H9 (cell line): ENCODE results near the gene RAB3B. TPM values are rescaled to one million over a fixed set of nuclear protein-coding genes. Genes with fewer than 3 reads are reported as not detected.

Experiments
- DNase-seq: peaks from one replicate; pipeline ENCODE4 v3.0.0-alpha.2; 2017
- H2AFZ ChIP-seq: one replicate; pipeline ENCODE4 v1.6.1; 2013; ENCODE audit warnings: mild to moderate bottlenecking, low read length, control low read depth, moderate library complexity
- H2AK5ac ChIP-seq: 2 replicates; pipeline ENCODE4 v1.6.1; 2013; ENCODE audit warnings: low read length, control low read depth, mixed read lengths; ENCODE audit not compliant: insufficient read length
- H2BK120ac ChIP-seq: one replicate; pipeline ENCODE4 v1.6.1; 2013; ENCODE audit warnings: low read depth, mild to moderate bottlenecking, low read length, control low read depth, inconsistent platforms; ENCODE audit not compliant: poor library complexity, severe bottlenecking
- H2BK12ac ChIP-seq: 2 replicates; pipeline ENCODE4 v1.6.1; 2013; ENCODE audit warnings: low read length, control low read depth, mixed read lengths, low read depth; ENCODE audit not compliant: insufficient read length
- H2BK15ac ChIP-seq: 2 replicates; pipeline ENCODE4 v1.6.1; 2013; ENCODE audit warnings: low read depth, low read length, control low read depth
- H2BK20ac ChIP-seq: one replicate; pipeline ENCODE4 v1.6.1; 2013; ENCODE audit warnings: low read depth, mild to moderate bottlenecking, low read length, control low read depth, inconsistent platforms; ENCODE audit not compliant: poor library complexity, severe bottlenecking
- H2BK5ac ChIP-seq: 2 replicates; pipeline ENCODE4 v1.6.1; 2013; ENCODE audit warnings: low read length, control low read depth, mixed read lengths; ENCODE audit not compliant: insufficient read length
- H3K14ac ChIP-seq: 2 replicates; pipeline ENCODE4 v1.6.1; 2013; ENCODE audit warnings: low read length, control low read depth; ENCODE audit not compliant: insufficient read depth
- H3K18ac ChIP-seq: 2 replicates; pipeline ENCODE4 v1.6.1; 2013; ENCODE audit warnings: low read depth, mild to moderate bottlenecking, mixed read lengths, low read length, control low read depth; ENCODE audit not compliant: insufficient read length
- H3K23ac ChIP-seq: 2 replicates; pipeline ENCODE4 v1.6.1; 2013; ENCODE audit warnings: low read length, control low read depth, mixed read lengths, low read depth; ENCODE audit not compliant: insufficient read length
- H3K23me2 ChIP-seq: 2 replicates; pipeline ENCODE4 v1.6.1; 2013; ENCODE audit warnings: low read depth, mild to moderate bottlenecking, mixed read lengths, low read length, control low read depth; ENCODE audit not compliant: insufficient read length, poor library complexity, severe bottlenecking
- H3K27ac ChIP-seq: 2 replicates; pipeline ENCODE4 v1.5.1; 2013; ENCODE audit warnings: low read length, control low read depth, mixed read lengths, low read depth; ENCODE audit not compliant: insufficient read length
- H3K27me3 ChIP-seq: 2 replicates; pipeline ENCODE4 v1.6.1; 2013; ENCODE audit warnings: low read length, control low read depth, inconsistent platforms; ENCODE audit not compliant: insufficient read depth
- H3K4ac ChIP-seq: 2 replicates; pipeline ENCODE4 v1.6.1; 2013; ENCODE audit warnings: low read depth, mild to moderate bottlenecking, control low read depth, inconsistent platforms, low read length, moderate library complexity
- H3K4me1 ChIP-seq: 2 replicates; pipeline ENCODE4 v1.6.1; 2013; ENCODE audit warnings: low read length, control low read depth, inconsistent platforms; ENCODE audit not compliant: insufficient read depth
- H3K4me2 ChIP-seq: 2 replicates; pipeline ENCODE4 v1.6.1; 2013; ENCODE audit warnings: low read length, control low read depth, mixed read lengths; ENCODE audit not compliant: insufficient read length, insufficient read depth
- H3K56ac ChIP-seq: 2 replicates; pipeline ENCODE4 v1.6.1; 2013; ENCODE audit warnings: low read depth, mild to moderate bottlenecking, mixed read lengths, low read length, control low read depth; ENCODE audit not compliant: insufficient read length
- H3K79me1 ChIP-seq: 2 replicates; pipeline ENCODE4 v1.6.1; 2013; ENCODE audit warnings: low read depth, mild to moderate bottlenecking, moderate library complexity, low read length, control low read depth, inconsistent platforms; ENCODE audit not compliant: insufficient read depth, poor library complexity, severe bottlenecking
- H3K79me2 ChIP-seq: 2 replicates; pipeline ENCODE4 v1.6.1; 2013; ENCODE audit warnings: low read length, control low read depth, inconsistent platforms; ENCODE audit not compliant: insufficient read depth
- H3K9ac ChIP-seq: 2 replicates; pipeline ENCODE4 v1.6.1; 2013; ENCODE audit warnings: low read length, control low read depth, mixed read lengths; ENCODE audit not compliant: insufficient read length; ENCODE audit errors: extremely low read depth
- H3K9me3 ChIP-seq: one replicate; pipeline ENCODE4 v1.6.1; 2013; ENCODE audit warnings: low read depth, low read length, inconsistent platforms; ENCODE audit not compliant: control insufficient read depth
- H3T11ph ChIP-seq: one replicate; pipeline ENCODE4 v1.6.1; 2013; ENCODE audit warnings: mild to moderate bottlenecking, low read length, control low read depth, inconsistent platforms
- H4K20me1 ChIP-seq: one replicate; pipeline ENCODE4 v1.6.1; 2013; ENCODE audit not compliant: control insufficient read depth, insufficient read length, insufficient read depth
- H4K5ac ChIP-seq: 2 replicates; pipeline ENCODE4 v1.6.1; 2013; ENCODE audit warnings: low read depth, mild to moderate bottlenecking, mixed read lengths, low read length, control low read depth; ENCODE audit not compliant: insufficient read length
- H4K8ac ChIP-seq: replicated peaks from 2 replicates; pipeline ENCODE4 v1.6.1; 2013; ENCODE audit warnings: low read length, control low read depth, mixed read lengths, low read depth; ENCODE audit not compliant: insufficient read length
- H4K91ac ChIP-seq: 2 replicates; pipeline ENCODE4 v1.6.1; 2013; ENCODE audit warnings: low read depth, mild to moderate bottlenecking, moderate library complexity, mixed read lengths, low read length, control low read depth; ENCODE audit not compliant: insufficient read length
- H3K27ac Mint-ChIP-seq, 3 experiments: 2 replicates in 2 of 3; 3 replicates in 1 of 3; pipeline ENCODE4 v1.8.0; 2020 to 2021; ENCODE audit warnings: mixed read lengths in 3 of 3, mild to moderate bottlenecking in 1 of 3, moderate library complexity in 1 of 3
- H3K27me3 Mint-ChIP-seq: 2 replicates; pipeline ENCODE4 v1.8.0; 2021; ENCODE audit warnings: low read depth, mild to moderate bottlenecking, moderate library complexity, mixed read lengths
- H3K36me3 Mint-ChIP-seq, 3 experiments: 2 replicates in 2 of 3; 3 replicates in 1 of 3; pipeline ENCODE4 v1.8.0; 2020 to 2021; ENCODE audit warnings: low read depth in 3 of 3, mixed read lengths in 3 of 3; ENCODE audit not compliant: insufficient read depth in 1 of 3
- H3K4me1 Mint-ChIP-seq, 2 experiments: 2 replicates each; pipeline ENCODE4 v1.8.0; 2020; ENCODE audit warnings: mixed read lengths in 2 of 2
- H3K4me3 Mint-ChIP-seq, 2 experiments: 2 replicates in 1 of 2; 3 replicates in 1 of 2; pipeline ENCODE4 v1.8.0; 2020 to 2021; ENCODE audit warnings: mild to moderate bottlenecking in 2 of 2, mixed read lengths in 2 of 2, moderate library complexity in 1 of 2
- H3K9me3 Mint-ChIP-seq, 2 experiments: 2 replicates in 1 of 2; 3 replicates in 1 of 2; pipeline ENCODE4 v1.8.0; 2020; ENCODE audit warnings: mild to moderate bottlenecking in 2 of 2, mixed read lengths in 2 of 2, moderate library complexity in 1 of 2
- CTCF ChIP-seq: fragments of 200-600 bp; sonication (generic); conservative IDR thresholded peaks from 3 replicates; pipeline ENCODE4 v1.8.0; 2021; ENCODE audit warnings: antibody characterized with exemption, mild to moderate bottlenecking
- WGBS: extraction: QIAGEN DNeasy Blood & Tissue Kit; methylation state at CpG from one replicate; pipeline ENCODE4 v1.1.7; 2013; ENCODE audit warnings: missing lambda C conversion rate, low lambda C conversion rate, mixed read lengths; ENCODE audit not compliant: insufficient read length; ENCODE audit errors: extremely low coverage; 5-methylcytosine and 5-hydroxymethylcytosine counted together
- total RNA-seq: library from RNA; stranded (reverse); gene quantifications from 2 replicates; pipeline ENCODE4 v1.2.1, GENCODE V29; 2021

The RAB3B gene
- total RNA-seq, 1 experiment from 2014 or later, result 30.6 TPM

GRCh38 chr1:52008071-52008809, 17.7 kb upstream of the RAB3B start:
- H3K4me2 ChIP-seq, result no peak overlapping the region
- H3K23me2 ChIP-seq, result no peaks in the 10 kb centered on the region
- H3K27ac ChIP-seq, result no peak overlapping the region
- H3K4me3 Mint-ChIP-seq, result no peak overlapping the region
- H2BK20ac ChIP-seq, result no peak overlapping the region
- no peak overlapping the region for H2BK15ac ChIP-seq
- H3K27me3 ChIP-seq, result no peaks in the 10 kb centered on the region
- no peak overlapping the region for H4K8ac ChIP-seq
- H3K14ac ChIP-seq, result no peak overlapping the region
- H3K4me1 ChIP-seq, result peaks cover 13% of the 10 kb centered on the region; the same call in 1 of the 2 replicates
- H3K4ac ChIP-seq, result no peak overlapping the region
- H2BK120ac ChIP-seq, result no peak overlapping the region
- no peaks in the 10 kb centered on the region for H3K79me1 ChIP-seq
- no peak overlapping the region for H2AK5ac ChIP-seq
- H3K4me1 Mint-ChIP-seq, result peaks cover 32 to 37% of the 10 kb centered on the region in 2 experiments
- H3K56ac ChIP-seq, result no peak overlapping the region
- H2AFZ ChIP-seq, result no peak overlapping the region
- no peak overlapping the region for H4K91ac ChIP-seq
- no peak overlapping the region for H3K9ac ChIP-seq
- H3K23ac ChIP-seq, result no peak overlapping the region
- H3K27me3 Mint-ChIP-seq, result no peaks in the 10 kb centered on the region
- 0 out of 7 replicates have a peak, but pooled peaks cover 0 to 3% (median 0%) of the 10 kb centered on the region in 3 experiments for H3K36me3 Mint-ChIP-seq
- H3T11ph ChIP-seq, result no peak overlapping the region
- no peaks in the 10 kb centered on the region for H3K79me2 ChIP-seq
- no peak overlapping the region for H2BK5ac ChIP-seq
- TF ChIP-seq CTCF, result no peak
- WGBS, result no CpG with 5 or more reads among the region's 7 CpGs
- H3K18ac ChIP-seq, result no peak overlapping the region
- H3K9me3 Mint-ChIP-seq, result 0 out of 5 replicates have a peak, but pooled peaks cover 0 to 3% of the 10 kb centered on the region in 2 experiments
- H3K27ac Mint-ChIP-seq, result peak overlapping the region; percentile 85 to 98 (median 92); a peak in 5 of 7 replicates
- no peaks in the 10 kb centered on the region for H4K20me1 ChIP-seq
- H3K9me3 ChIP-seq, result no peaks in the 10 kb centered on the region
- no peak for DNase-seq
- no peak overlapping the region for H4K5ac ChIP-seq
- no peak overlapping the region for H2BK12ac ChIP-seq
